GM10847 (cell line): Measurements from ENCODE around the gene ATP7B.

Experiments used
- POLR2A ChIP-seq: IDR thresholded peaks from 2 replicates; pipeline ENCODE4 v1.6.1; 2011; ENCODE audit not compliant: insufficient read length; ENCODE audit errors: extremely low read depth

The ATP7B gene

GRCh38 chr13:51997641-51998330 is 13.5 kb downstream of the ATP7B start:
- TF ChIP-seq POLR2A: no peak

GRCh38 chr13:51997186-51997585 is 14.1 kb downstream of the ATP7B start:
- no peak for TF ChIP-seq POLR2A

- TF ChIP-seq POLR2A: no peak
Observed at GRCh38 chr13:51996641-51997040, 14.6 kb downstream of the ATP7B start.

- no peak for TF ChIP-seq POLR2A
Observed at GRCh38 chr13:51995677-51996551, 15.3 kb downstream of the ATP7B start.

GRCh38 chr13:51993713-51994112 is 17.5 kb downstream of the ATP7B start:
- no peak for TF ChIP-seq POLR2A

GRCh38 chr13:51988988-51989618 is 22.1 kb downstream of the ATP7B start:
- TF ChIP-seq POLR2A: no peak

GRCh38 chr13:51981355-51981754 is 29.9 kb downstream of the ATP7B start:
- TF ChIP-seq POLR2A: no peak

- TF ChIP-seq POLR2A: no peak
Observed at GRCh38 chr13:51980908-51981307, 30.3 kb downstream of the ATP7B start.

GRCh38 chr13:51978796-51979556 is 32.3 kb downstream of the ATP7B start:
- TF ChIP-seq POLR2A: no peak

GRCh38 chr13:51977625-51978024 is 33.6 kb downstream of the ATP7B start:
- TF ChIP-seq POLR2A: no peak

GRCh38 chr13:51976890-51977289 is 34.4 kb downstream of the ATP7B start:
- TF ChIP-seq POLR2A: no peak

- TF ChIP-seq POLR2A: no peak
Observed at GRCh38 chr13:51976423-51976822, 34.8 kb downstream of the ATP7B start.

GRCh38 chr13:51974482-51974881 is 36.8 kb downstream of the ATP7B start:
- no peak for TF ChIP-seq POLR2A

- TF ChIP-seq POLR2A: no peak
Observed at GRCh38 chr13:51971520-51972426, 39.5 kb downstream of the ATP7B start.
